HepG2 (cell line): ENCODE data around the gene CTXN1. TPM values are rescaled to one million over a fixed set of nuclear protein-coding genes. Genes with fewer than 3 reads are reported as not detected.

Experiments used
- ELF4 ChIP-seq: sonication (generic); formaldehyde crosslinking; IDR thresholded peaks from 2 replicates; pipeline ENCODE4 v1.5.0; 2020; ENCODE audit warnings: missing genetic modification reagents, mild to moderate bottlenecking, moderate library complexity, borderline replicate concordance
- HNRNPL ChIP-seq: fragments of 200-400 bp; formaldehyde crosslinking; IDR thresholded peaks from 2 replicates; pipeline ENCODE4 v1.6.1; 2017; ENCODE audit warnings: mild to moderate bottlenecking, low read depth, low read length
- HNRNPLL ChIP-seq: fragments of 200-400 bp; formaldehyde crosslinking; IDR thresholded peaks from 2 replicates; pipeline ENCODE4 v1.6.1; 2017; ENCODE audit warnings: mild to moderate bottlenecking, low read depth, low read length; ENCODE audit not compliant: poor library complexity, severe bottlenecking
- JARID2 ChIP-seq: sonication (generic); formaldehyde crosslinking; IDR thresholded peaks from 2 replicates; pipeline ENCODE4 v1.8.1; 2023; ENCODE audit warnings: missing genetic modification reagents, inconsistent platforms; ENCODE audit not compliant: insufficient replicate concordance
- MEF2D ChIP-seq: sonication (generic); formaldehyde crosslinking; IDR thresholded peaks from 2 replicates; pipeline ENCODE4 v1.5.1; 2020; ENCODE audit warnings: mild to moderate bottlenecking, missing genetic modification reagents
- RBAK ChIP-seq: sonication (generic); formaldehyde crosslinking; IDR thresholded peaks from 2 replicates; pipeline ENCODE4 v1.5.1; 2020; ENCODE audit warnings: mild to moderate bottlenecking, missing genetic modification reagents
- THYN1 ChIP-seq: sonication (generic); formaldehyde crosslinking; IDR thresholded peaks from 2 replicates; pipeline ENCODE4 v1.8.1; 2023; ENCODE audit warnings: low read depth, mild to moderate bottlenecking, moderate library complexity, missing genetic modification reagents, borderline replicate concordance
- ZNF607 ChIP-seq: sonication (generic); formaldehyde crosslinking; IDR thresholded peaks from 2 replicates; pipeline ENCODE4 v1.5.1; 2020; ENCODE audit warnings: missing genetic modification reagents, mild to moderate bottlenecking, borderline replicate concordance
- polyA plus RNA-seq, 8 experiments: library from polyadenylated mRNA; depleted of rRNA in 3 of 8; stranded (reverse) in 7 of 8; unstranded in 1 of 8; fragments of >200 nt; fragmentation: Illumina TruSeq in 4 of 8; extraction: Trizol in 4 of 8; gene quantifications; 2 replicates each; pipeline versions ENCODE4 v1.2.1 to v1.2.3, GENCODE V29; 2011 to 2016; ENCODE audit warnings: low read depth in 4 of 8, missing spikeins in 1 of 8, mixed read lengths in 1 of 8; ENCODE audit not compliant: insufficient read depth in 1 of 8
- total RNA-seq, 5 experiments: library from RNA; depleted of rRNA; stranded (reverse); fragments of >200 nt; fragmentation: Illumina TruSeq; extraction: Trizol; gene quantifications; 2 replicates each; pipeline ENCODE4 v1.2.3, GENCODE V29; 2016; ENCODE audit warnings: low read depth in 1 of 5
- TF ChIP-seq, protein P1 (sequence below): IDR thresholded peaks from 2 replicates; pipeline ENCODE4 v1.6.1; 2016; ENCODE audit warnings: low read depth, missing genetic modification reagents, missing compliant biosample characterization
- TF ChIP-seq, protein P2 (sequence below): sonication (generic); formaldehyde crosslinking; IDR thresholded peaks from 2 replicates; pipeline ENCODE4 v1.8.1; 2022; ENCODE audit warnings: mild to moderate bottlenecking, missing genetic modification reagents
- TF ChIP-seq, protein P3 (sequence below): sonication (generic); formaldehyde crosslinking; IDR thresholded peaks from 2 replicates; pipeline ENCODE4 v1.8.0; 2022; ENCODE audit warnings: mild to moderate bottlenecking, missing genetic modification reagents
- TF ChIP-seq, protein P4 (sequence below): sonication (generic); formaldehyde crosslinking; conservative IDR thresholded peaks from 2 replicates; pipeline ENCODE4 v1.4.0; 2020; ENCODE audit warnings: mild to moderate bottlenecking, missing genetic modification reagents, moderate library complexity
- TF ChIP-seq, protein P5 (sequence below): sonication (generic); formaldehyde crosslinking; IDR thresholded peaks from 2 replicates; pipeline ENCODE4 v1.5.0; 2020; ENCODE audit warnings: missing genetic modification reagents
- TF ChIP-seq, protein P6 (sequence below): sonication (generic); formaldehyde crosslinking; IDR thresholded peaks from 2 replicates; pipeline ENCODE4 v1.5.0; 2020; ENCODE audit warnings: mild to moderate bottlenecking, low read depth, missing genetic modification reagents, borderline replicate concordance

Gene CTXN1
- total and polyA plus RNA-seq, 2 of the 13 experiments (the other 11 are each of a cell fraction or from before 2014, with no cell fraction given), result 0.11 TPM; not detected in 1

DNA sequence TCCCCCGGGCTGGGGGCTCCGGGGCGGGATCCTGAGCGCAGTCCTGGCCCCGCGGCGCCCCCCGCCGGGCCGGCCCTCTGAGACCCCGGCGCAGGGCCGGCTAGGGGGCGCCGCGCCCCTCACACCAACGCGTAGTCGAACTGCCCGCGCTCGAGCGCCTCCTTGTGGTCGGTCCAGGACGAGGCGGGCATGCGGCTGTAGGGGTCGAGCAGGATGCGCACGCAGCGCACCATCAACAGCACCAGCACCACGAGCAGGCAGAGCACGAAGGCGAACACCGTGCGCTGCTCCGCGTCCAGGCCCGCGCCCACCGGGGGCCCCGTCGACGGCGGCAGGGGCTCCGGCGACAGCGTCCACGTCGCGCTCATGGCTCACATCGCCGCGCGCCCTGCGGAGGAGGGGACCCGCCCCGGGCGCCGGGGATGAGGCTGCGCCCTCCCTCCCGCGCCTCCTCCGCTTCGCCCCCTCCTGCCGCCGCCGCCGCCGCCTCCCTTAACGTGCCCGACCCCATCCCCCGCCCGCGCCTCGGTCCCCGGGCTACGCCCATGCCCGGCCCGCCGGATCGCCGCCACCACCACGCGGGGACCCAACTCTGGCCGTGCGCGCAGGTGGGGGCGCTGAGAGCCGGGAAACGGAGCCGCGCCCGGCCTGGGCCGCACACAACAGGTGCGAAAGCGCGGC is 624 bp downstream of the CTXN1 start (continued):
- TF ChIP-seq, protein P1, sequence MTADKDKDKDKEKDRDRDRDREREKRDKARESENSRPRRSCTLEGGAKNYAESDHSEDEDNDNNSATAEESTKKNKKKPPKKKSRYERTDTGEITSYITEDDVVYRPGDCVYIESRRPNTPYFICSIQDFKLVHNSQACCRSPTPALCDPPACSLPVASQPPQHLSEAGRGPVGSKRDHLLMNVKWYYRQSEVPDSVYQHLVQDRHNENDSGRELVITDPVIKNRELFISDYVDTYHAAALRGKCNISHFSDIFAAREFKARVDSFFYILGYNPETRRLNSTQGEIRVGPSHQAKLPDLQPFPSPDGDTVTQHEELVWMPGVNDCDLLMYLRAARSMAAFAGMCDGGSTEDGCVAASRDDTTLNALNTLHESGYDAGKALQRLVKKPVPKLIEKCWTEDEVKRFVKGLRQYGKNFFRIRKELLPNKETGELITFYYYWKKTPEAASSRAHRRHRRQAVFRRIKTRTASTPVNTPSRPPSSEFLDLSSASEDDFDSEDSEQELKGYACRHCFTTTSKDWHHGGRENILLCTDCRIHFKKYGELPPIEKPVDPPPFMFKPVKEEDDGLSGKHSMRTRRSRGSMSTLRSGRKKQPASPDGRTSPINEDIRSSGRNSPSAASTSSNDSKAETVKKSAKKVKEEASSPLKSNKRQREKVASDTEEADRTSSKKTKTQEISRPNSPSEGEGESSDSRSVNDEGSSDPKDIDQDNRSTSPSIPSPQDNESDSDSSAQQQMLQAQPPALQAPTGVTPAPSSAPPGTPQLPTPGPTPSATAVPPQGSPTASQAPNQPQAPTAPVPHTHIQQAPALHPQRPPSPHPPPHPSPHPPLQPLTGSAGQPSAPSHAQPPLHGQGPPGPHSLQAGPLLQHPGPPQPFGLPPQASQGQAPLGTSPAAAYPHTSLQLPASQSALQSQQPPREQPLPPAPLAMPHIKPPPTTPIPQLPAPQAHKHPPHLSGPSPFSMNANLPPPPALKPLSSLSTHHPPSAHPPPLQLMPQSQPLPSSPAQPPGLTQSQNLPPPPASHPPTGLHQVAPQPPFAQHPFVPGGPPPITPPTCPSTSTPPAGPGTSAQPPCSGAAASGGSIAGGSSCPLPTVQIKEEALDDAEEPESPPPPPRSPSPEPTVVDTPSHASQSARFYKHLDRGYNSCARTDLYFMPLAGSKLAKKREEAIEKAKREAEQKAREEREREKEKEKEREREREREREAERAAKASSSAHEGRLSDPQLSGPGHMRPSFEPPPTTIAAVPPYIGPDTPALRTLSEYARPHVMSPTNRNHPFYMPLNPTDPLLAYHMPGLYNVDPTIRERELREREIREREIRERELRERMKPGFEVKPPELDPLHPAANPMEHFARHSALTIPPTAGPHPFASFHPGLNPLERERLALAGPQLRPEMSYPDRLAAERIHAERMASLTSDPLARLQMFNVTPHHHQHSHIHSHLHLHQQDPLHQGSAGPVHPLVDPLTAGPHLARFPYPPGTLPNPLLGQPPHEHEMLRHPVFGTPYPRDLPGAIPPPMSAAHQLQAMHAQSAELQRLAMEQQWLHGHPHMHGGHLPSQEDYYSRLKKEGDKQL (CRISPR knock-in tag), result no peak
- TF ChIP-seq RBAK (CRISPR knock-in tag) (no peak), HNRNPLL (peak; percentile 83), JARID2 (CRISPR knock-in tag) (no peak), THYN1 (CRISPR knock-in tag) (no peak), HNRNPL (no peak), ELF4 (no peak), MEF2D (CRISPR knock-in tag) (no peak), ZNF607 (CRISPR knock-in tag) (peak; percentile 78)
- TF ChIP-seq, protein P2, sequence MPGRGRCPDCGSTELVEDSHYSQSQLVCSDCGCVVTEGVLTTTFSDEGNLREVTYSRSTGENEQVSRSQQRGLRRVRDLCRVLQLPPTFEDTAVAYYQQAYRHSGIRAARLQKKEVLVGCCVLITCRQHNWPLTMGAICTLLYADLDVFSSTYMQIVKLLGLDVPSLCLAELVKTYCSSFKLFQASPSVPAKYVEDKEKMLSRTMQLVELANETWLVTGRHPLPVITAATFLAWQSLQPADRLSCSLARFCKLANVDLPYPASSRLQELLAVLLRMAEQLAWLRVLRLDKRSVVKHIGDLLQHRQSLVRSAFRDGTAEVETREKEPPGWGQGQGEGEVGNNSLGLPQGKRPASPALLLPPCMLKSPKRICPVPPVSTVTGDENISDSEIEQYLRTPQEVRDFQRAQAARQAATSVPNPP (CRISPR knock-in tag), result no peak
- TF ChIP-seq, protein P3, sequence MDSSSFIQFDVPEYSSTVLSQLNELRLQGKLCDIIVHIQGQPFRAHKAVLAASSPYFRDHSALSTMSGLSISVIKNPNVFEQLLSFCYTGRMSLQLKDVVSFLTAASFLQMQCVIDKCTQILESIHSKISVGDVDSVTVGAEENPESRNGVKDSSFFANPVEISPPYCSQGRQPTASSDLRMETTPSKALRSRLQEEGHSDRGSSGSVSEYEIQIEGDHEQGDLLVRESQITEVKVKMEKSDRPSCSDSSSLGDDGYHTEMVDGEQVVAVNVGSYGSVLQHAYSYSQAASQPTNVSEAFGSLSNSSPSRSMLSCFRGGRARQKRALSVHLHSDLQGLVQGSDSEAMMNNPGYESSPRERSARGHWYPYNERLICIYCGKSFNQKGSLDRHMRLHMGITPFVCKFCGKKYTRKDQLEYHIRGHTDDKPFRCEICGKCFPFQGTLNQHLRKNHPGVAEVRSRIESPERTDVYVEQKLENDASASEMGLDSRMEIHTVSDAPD (CRISPR knock-in tag), result 0 out of 2 replicates have a peak, but pooled peaks have one; percentile 14
- TF ChIP-seq, protein P4, sequence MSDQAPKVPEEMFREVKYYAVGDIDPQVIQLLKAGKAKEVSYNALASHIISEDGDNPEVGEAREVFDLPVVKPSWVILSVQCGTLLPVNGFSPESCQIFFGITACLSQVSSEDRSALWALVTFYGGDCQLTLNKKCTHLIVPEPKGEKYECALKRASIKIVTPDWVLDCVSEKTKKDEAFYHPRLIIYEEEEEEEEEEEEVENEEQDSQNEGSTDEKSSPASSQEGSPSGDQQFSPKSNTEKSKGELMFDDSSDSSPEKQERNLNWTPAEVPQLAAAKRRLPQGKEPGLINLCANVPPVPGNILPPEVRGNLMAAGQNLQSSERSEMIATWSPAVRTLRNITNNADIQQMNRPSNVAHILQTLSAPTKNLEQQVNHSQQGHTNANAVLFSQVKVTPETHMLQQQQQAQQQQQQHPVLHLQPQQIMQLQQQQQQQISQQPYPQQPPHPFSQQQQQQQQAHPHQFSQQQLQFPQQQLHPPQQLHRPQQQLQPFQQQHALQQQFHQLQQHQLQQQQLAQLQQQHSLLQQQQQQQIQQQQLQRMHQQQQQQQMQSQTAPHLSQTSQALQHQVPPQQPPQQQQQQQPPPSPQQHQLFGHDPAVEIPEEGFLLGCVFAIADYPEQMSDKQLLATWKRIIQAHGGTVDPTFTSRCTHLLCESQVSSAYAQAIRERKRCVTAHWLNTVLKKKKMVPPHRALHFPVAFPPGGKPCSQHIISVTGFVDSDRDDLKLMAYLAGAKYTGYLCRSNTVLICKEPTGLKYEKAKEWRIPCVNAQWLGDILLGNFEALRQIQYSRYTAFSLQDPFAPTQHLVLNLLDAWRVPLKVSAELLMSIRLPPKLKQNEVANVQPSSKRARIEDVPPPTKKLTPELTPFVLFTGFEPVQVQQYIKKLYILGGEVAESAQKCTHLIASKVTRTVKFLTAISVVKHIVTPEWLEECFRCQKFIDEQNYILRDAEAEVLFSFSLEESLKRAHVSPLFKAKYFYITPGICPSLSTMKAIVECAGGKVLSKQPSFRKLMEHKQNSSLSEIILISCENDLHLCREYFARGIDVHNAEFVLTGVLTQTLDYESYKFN (CRISPR knock-in tag), result no peak
- TF ChIP-seq, protein P5, sequence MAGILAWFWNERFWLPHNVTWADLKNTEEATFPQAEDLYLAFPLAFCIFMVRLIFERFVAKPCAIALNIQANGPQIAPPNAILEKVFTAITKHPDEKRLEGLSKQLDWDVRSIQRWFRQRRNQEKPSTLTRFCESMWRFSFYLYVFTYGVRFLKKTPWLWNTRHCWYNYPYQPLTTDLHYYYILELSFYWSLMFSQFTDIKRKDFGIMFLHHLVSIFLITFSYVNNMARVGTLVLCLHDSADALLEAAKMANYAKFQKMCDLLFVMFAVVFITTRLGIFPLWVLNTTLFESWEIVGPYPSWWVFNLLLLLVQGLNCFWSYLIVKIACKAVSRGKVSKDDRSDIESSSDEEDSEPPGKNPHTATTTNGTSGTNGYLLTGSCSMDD (CRISPR knock-in tag), result peak; percentile 68; the same call in 1 of the 2 replicates
- TF ChIP-seq, protein P6, sequence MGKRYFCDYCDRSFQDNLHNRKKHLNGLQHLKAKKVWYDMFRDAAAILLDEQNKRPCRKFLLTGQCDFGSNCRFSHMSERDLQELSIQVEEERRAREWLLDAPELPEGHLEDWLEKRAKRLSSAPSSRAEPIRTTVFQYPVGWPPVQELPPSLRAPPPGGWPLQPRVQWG (CRISPR knock-in tag), result no peak
